HG03432 (cell line): Measurements from ENCODE around the gene GCK.

Source experiments
- ATAC-seq: cut with Tn5 transposase; IDR thresholded peaks from one replicate; pipeline ENCODE4 v1.9.1; 2021; ENCODE audit warnings: mild to moderate bottlenecking, moderate library complexity; ENCODE audit not compliant: unreplicated experiment

The GCK gene

DNA sequence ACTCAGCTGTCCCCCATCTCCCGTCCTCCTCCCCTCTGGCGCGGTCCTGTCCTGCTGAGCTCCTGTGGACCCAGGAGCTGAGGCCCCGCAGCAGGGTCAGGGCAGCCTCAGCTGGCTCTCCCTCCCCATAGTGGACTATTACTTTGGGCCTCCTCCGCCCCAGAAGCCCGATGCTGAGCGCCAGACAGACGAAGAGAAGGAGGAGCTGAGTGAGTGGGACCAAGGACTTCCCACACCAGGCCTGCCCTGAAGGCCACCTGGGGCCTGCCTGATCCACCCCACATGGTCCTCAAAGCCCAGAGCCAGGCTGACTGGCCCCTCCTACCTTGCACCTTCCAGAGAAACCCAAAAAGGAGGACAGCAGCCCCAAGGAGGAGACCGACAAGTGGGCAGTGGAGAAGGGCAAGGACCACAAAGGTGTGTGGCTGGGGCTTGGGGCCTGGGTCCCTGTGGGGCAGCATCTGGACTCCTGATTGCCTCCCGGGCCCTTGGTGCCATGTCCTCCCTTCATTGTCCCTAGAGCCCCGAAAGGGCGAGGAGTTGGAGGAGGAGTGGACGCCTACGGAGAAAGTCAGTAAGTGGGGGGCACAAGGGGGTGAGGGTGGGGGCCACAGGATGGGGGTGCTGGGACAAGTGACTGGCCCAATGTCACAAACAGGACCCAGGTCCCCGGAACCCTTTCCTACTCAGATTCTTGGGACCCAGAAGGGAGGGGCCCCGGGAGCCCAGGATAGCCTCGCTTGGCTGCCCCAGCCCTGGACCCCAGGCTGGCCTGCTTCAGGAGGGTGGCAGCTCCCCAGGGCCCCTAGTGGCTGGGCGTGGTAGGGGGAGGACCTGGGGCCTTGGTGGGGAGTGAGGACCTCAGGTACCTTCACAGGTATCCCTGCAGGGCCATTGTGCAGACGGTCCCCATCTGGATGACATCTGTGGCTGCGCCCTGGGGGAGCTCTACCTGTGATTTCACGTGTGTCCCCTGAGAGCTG is 80.2 kb downstream of the GCK start:
- no peak for ATAC-seq

DNA sequence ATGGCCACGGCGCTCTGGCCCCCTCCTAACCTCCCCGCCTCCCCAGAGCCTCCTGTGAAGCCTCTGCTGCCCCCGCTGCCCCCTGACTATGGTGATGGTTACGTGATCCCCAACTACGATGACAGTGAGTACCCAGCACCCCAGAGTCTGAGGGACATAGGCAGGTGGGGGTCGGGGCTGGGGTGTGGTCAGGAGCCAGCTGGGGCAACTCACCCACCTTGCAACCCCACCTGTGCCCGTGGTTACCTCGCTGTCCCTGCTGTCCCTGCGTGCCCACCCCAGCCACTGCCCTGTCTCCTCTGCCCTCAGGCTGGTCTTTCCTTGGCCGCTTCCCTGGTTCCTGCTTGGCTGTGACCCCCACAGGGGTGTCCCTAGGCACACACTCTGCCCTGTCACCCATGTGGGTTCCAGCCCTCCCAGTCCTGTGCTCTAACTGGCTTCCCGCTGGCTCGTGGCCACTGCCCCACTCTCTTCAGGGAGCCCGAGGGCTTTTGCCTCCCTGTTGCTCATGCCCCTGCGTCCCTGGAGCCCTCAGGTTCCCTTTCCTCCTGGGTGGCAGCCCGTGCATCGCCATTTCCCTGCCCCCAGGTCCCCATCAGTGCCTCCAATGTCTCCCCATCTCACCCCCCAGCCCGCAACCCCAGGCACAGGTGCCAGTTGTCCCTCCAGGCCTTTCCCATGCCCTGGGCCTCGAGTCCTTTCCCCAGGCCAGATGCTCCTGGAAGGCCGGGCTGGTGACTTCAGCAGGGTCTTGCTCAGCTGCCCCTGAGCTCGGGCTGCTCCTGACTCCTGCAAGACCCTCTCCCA is 81.1 kb downstream of the GCK start:
- no peak for ATAC-seq

DNA sequence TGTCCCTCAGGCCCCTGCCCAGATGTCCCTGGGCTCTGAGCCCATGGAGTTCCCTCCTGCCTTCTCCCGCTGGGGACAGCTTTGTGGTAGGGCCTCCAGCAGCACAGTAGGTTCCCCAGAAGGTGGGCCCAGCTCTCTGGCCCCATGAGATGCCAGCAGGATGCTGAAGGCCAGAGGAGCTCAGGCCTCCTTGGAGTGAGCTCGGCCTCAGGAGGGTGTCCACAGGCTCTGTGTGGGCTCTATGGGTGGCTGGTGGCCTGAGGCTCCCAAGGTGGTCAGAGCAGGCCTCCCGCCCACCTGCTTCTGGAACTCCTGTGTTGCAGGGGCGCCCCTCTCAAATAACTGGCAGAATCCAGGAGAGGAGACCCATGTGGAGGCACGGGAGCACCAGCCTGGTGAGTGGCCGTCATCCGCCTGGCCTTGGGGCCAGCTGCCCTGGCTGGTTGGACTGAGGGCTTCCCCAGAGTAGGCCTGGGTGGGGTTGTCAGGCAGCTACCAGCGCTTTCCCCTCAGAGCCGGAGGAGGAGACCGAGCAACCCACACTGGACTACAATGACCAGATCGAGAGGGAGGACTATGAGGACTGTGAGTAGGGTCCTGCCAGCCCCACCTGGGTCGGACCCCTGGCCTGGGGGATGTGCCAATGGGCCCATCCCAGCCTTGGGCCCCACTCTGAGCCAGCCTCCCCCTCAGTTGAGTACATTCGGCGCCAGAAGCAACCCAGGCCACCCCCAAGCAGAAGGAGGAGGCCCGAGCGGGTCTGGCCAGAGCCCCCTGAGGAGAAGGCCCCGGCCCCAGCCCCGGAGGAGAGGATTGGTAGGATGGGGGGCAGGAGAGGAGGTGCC is 81.9 kb downstream of the GCK start:
- no peak for ATAC-seq

DNA sequence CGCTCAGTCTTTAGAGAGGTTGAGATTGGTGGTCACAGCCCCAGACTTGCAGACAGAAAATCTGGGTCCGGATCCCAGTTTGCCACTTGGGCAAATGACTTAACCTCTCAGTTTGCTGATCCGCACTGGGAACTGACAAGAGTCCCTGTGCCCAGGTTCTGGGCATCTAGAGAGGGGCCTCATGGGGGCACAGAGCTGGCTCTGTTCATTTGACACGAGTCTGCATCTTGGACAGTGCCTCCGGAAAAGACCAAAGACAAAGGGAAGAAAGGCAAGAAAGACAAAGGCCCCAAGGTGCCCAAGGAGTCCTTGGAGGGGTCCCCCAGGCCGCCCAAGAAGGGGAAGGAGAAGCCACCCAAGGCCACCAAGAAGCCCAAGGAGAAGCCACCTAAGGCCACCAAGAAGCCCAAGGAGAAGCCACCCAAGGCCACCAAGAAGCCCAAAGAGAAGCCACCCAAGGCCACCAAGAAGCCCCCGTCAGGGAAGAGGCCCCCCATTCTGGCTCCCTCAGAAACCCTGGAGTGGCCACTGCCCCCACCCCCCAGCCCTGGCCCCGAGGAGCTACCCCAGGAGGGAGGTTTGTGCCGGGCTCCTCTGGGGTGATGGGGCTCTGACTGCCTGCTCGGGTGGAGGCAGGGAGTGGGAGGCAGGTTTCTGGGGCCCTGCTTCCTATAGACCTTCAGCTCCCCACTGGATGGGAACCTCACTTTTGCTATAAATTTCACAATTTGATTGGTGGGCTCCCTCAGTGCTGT is 82.8 kb downstream of the GCK start:
- ATAC-seq = no peak

DNA sequence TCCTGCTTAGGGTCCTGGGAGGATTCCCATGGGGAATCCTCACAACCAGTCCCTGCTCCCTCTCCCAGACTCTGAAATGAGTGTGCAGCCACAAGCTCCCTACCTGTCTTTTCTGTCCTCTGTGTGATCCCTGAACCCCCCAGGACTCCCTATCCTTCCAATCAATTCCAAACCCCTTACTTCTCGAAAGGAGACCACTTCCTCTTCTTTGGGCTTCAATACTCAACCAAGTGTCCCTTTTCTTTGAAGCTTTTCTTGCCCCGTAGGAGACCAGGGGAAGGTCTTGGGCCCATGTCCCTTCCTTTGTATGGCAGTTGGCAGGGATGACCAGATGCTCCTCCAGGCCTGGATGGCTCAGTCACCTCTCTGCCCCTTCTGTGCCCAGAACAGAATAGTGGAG is 83.4 kb downstream of the GCK start:
- ATAC-seq = no peak

DNA sequence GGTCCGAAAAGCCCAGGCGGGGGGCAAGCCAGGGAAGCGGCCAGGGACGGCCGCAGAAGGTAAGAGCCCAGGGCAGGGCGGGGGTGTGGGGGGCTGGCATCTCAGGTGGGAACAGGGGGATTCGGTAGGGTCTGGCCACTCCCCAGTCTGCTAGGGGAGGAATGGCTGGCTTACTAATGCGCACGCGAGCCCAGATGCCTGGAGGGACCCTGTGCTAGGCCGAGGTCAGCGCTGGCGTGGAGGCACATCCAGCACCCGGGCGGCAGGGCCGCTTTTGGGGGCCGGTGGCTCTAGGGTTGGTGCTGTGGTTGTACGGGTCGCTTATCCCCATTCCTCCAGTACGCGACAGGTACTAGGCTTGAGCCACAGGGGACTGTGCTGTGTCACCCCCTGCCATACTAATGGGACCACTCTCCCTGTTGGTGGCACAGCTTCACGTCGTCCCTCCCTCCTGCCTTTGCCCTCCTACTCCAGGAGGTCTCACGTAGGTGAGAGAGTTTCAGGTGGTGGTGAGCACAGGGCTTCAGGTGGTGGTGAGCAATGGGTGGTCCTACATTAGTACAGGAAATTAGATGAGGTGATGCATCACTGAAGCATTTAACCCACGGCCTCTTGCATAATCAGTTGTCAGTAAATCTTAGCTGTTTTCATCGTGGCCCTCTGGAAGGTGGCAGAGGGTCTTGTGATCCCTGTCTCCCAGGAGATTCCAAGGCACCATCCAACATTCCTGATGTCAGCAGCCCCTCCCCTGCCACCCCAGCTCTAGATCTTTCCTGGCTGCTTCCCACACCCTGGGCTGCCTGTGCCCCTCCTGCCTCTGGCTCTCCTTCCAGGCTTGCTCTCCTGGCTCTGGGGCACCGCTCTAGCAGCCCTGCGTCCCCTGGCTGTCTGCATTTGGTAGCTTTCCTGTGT is 84.1 kb downstream of the GCK start:
- ATAC-seq = no peak

DNA sequence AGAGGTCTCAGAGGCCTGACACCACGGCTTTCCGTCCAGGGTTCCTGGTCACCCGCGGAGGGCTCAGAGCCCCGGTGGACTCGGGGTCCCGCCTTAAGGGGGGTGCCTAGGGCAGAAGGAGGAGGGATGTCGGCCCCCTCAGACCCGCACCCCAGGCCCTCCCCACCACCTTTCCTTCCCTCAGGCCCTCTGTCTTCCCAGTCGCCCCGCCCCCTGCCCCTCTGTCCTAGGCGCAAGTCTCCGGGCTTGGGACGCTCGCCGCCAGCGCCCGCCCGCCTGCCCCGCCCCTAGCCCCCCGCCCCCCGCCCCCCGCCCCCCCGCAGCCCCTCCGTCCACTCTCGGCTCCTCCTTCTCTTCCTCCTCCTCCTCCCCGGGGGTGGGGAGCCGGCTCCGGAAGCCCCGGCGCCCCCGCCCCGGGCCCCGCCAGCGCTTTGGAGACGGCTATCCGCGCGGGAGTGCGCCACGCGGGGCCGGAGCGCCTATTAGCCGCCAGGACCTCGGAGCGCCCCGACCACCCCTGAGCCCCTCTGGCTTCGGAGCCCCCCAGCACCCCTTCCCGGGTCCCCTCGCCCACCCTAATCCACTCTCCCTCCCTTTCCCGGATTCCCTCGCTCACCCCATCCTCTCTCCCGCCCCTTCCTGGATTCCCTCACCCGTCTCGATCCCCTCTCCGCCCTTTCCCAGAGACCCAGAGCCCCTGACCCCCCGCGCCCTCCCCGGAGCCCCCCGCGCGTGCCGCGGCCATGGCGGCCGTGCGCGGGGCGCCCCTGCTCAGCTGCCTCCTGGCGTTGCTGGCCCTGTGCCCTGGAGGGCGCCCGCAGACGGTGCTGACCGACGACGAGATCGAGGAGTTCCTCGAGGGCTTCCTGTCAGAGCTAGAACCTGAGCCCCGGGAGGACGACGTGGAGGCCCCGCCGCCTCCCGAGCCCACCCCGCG is 85.0 kb downstream of the GCK start, which contains the start of gene AEBP1:
TSS of gene AEBP1 (plus strand) at position 423 of the 937 bp plus-strand sequence. CDS start at position 744, 321 bp downstream.
- ATAC-seq = no peak

DNA sequence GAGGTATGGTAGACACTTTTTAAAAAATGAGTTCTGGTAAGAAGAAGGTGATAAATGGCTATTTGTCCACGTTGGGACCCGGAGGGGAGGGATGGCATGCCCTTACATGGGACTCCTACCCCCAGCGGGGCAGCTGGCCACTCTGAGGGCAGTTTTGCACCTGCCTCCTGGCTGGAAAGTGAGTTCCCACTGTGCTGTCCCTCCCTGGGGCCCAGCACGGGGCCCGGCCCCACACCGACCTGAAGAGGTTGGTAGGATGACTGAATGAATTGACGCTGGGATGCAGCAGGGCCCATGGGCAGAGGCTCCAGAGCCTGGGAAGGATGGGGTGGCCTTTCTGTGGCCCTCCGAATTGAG is 85.7 kb downstream of the GCK start:
- ATAC-seq = no peak

DNA sequence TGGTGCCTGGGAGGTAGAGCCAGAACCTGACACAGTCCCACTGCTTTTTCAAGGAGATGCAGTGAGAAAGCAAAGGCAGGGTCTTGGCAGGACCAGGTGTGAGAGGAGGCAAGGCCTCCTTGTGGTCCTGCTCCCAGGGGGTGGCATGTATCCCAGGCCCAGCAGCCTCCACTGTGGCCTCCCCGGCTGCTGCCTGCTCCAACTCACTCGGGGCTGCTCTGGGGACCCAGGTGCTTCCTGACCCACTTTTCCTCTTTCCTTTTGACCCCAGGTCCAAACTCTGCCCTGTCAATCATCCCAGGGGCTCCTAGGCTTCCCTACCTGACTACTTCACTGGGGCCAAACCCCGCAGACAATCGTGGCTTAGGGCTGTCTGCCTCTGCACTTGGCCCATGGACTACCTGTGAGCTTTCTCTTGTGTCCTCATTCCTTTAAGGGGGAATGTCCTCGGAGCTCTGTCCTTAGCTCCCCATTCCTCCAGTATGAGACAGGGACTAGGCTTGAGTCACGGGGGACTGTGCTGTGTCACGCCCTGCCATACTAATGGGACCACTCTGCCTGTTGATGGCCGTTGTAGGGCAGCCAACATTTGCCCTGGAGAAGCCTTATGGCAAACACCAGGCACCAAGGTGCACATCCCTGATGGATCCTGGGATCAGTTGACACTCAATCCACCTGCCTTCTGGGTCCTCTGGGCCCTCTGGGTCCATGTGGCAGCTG is 86.2 kb downstream of the GCK start:
- ATAC-seq = no peak

DNA sequence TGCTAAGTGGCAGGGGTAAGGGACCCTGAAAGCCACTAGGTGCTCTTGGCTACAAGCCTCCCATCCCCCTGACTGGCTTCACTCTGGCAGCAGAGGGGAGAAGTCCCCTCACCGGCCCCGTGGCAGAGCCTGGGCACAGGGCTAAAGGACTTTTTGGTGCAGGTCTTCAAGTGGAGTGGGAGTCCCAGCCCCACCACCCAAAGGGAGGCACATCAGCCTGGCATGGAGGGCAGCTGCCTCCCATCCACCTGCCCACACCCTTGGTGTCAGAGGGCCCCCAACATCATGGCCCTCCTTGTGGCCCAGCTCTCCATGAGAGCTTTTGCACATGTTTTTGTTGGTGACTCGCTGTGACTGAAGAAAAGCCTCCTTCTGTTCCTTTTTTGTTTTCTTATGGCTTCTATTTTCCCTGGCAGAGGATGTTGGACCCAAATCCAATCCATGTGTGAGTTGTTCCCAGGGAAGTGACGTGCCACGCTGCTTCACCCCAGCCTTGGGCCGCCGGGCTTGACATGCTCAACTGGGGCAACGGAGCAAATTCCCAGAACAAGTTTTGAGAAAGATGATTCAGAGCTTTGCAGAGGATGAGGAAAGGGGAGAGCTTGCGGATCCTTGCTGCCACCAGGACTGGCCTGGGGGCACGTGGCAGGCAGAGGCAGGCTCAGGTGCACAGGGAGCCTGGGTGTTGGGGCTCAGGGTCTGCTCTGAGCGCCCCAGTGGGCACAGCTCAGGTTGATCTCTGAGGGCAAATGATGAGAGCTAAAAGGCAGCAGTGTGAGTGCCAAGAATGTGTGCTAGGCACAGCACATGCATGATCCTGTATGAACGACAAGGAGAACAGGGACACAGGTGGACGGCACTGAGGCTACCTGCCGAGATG is 87.0 kb downstream of the GCK start:
- no peak for ATAC-seq

DNA sequence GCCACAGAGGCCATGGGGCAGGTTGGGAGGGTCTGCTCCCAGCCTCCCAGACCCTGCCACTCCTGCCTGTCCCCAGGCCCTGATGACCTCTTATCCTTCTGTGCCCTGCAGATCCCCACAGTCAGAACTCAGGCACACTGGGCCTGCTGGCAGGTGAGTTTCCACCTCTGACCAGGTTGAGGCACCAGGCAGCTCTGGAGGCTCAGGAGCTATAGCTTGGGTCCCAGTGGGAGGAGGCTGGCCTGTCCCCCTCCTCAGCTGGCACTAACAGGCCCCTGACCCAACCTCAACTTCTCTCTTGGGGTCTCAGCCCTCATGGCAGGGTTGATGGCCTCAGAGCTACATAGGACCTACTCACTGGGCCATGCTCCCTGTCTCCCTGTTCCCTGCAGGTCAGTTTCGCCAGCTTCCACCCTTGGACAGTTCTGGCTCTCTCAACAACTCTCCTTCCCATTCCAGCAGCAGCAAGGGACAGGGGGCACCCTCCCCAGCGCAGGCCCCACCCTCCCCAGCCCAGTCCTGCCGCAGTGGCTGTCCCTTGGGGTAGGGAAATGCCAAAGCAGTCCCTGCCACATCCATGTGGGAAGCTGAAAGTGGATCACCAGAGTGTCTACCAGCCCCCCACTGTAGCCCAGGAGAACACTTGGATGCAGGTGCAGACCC is 87.8 kb downstream of the GCK start:
- ATAC-seq = no peak

DNA sequence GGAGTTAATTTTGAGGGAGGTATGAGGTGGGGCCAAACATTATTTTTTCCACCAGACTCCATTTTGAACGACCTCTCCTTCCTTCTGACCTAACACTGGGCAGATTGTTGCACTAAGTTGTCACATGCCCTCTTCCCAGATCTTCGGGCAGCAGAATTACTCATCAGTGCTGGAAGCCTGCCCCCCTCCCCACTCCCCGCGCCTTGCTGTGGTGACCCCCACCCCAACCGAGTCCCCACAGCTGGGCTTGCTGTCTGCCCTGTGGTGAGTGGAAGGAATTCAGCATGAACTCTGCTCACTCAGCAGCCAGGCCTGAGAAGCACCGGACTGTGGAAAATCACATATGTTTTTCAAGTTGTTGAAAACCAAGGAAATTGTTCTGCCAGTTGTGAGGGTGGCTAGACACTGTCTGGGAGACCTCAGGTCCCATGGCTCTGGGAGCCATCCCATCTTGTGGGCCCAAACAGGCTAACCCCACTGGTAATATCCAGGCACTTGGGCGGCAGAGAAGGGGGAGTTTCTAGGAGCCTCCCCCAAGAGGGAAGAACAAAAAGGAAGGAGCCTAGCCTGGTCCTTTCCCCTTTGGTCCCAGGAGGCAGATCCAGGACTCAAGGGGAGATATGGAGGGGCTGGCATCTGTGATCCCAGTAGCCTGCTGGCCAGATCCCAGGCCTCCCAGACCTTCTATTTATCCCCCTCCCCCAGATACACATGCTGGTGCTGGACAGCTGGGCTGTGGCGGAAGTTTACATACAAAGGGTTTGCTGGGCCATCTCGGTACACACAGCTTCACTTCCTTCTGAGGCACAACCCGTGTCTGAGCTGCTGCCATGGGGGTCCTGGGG is 88.6 kb downstream of the GCK start:
- no peak for ATAC-seq

DNA sequence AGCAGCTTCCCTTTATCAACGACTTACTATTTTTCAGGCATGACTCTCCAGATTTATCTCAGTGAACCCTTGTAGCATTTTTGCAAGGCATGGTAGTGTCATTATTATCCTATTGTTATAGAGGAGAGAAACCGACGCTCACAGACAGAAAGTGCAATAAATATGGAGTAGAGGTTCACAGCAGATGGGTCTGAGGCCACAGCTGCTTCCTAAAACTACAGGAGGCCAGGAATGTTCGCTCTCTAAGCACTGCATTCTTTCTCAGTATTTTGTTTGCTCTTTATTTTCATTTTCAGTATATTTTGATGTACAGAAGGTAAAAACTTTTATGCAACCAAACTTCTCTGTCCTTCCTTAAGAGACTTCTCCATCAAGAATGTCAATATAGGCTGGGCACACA is 89.6 kb downstream of the GCK start:
- ATAC-seq = no peak

DNA sequence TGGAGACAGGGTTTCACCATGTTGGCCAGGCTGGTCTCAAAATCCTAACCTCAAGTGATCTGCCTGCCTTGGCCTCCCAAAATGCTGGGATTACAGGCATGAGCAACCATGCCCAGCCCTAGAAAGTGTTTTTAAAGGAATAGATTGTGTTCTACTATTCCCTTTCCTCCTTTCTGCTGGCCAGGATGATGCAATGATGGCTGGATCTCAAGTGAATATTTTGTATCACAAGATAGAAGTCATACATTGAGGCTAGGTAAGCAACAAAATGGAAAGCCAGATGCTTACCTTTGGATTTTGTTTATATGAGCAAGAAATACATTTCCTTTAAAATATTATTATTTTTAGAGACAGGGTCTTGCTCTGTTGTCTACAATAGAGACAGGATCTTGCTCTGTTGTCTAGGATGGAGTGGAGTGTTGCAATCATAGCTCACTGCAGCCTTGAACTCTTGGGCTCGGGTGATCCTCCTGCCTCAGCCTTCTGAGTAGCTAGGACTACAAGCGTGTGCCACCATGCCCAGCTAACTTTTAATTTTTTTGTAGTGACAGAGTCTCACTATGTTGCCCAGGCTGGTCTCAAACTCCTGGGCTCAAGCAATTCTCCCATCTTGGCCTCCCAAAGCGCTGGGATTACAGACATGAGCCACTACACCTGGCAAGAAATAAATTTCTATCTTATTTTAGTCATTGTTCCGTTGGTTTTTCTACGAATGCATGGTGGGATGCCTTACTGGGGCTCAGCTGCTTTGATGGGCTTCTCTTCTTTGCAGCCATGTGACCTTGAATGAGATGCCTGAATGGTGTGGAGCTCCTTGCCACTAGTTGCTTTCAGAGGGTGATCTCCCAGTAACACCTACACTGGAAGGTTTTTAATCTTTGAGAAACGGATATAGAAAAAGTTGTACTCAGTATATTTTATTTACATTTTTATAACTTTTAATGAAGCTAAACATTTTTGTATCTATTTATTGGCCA is 90.9 kb downstream of the GCK start:
- no peak for ATAC-seq
